Measurements from ENCODE around the gene MYO10.
"Not testable (repeated sequence)": the region's sequence is repeated elsewhere in the genome, so short reads cannot be mapped to it uniquely, and the experiment has no call there.

The MYO10 gene

GRCh38 chr5:16773991-16774390, 162.1 kb downstream of the MYO10 start:
- peak; percentile 63 for DNase-seq

- DNase-seq: no peak
Measured at GRCh38 chr5:16772556-16772955, 163.5 kb downstream of the MYO10 start.

DNA sequence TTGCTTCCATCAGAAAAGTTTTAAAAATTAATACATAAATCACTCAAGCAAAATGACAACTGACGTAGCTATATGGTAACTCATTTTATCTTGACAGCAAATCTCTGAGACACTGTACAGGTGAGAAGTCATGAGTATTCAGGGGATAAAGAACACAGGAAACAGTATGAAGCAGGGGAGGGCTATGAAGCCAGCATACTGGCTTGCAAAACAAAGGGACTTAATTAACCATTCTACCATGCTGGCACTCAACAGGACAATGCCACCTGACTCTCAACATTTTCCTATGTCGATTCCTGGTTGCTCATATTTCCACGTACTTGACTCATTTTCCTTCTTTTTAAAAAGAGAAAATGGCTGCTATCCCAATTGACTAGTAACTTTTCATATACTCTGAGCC, 167.9 kb downstream of the MYO10 start:
- no peak for DNase-seq

- no peak for DNase-seq
Measured at GRCh38 chr5:16763211-16763610, 172.9 kb downstream of the MYO10 start.

DNA sequence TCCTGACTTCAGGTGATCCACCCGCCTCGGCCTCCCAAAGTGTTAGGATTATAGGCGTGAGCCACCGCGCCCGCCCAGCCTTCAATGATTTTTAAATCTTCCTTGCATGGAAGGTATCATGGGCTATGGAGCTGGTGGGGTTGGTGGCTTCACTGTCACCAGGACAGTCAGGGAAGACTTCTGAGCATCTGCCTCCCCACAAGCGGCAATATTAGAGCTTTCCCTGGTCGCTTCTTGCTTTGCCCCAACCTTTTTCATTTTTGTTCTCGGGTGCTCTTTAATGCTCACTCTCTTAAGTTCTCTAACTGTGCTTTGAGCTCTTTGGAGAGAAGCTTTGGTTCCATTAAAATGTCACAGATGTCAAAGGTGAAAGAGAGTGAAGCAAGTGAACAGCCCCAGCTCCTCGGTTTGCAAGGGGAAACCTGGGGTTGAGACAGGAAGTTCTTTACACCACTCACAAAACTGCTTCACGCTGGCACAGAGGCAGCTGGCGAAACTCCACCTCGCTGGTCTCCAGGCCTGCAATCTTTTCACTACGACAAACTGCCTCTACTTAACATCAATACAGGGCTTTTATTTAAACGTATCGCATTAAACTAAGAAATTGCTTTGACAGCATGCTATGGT, 176.8 kb downstream of the MYO10 start:
- no peak for DNase-seq

- no peak for DNase-seq
Measured at GRCh38 chr5:16757989-16758501, 178.0 kb downstream of the MYO10 start.

DNA sequence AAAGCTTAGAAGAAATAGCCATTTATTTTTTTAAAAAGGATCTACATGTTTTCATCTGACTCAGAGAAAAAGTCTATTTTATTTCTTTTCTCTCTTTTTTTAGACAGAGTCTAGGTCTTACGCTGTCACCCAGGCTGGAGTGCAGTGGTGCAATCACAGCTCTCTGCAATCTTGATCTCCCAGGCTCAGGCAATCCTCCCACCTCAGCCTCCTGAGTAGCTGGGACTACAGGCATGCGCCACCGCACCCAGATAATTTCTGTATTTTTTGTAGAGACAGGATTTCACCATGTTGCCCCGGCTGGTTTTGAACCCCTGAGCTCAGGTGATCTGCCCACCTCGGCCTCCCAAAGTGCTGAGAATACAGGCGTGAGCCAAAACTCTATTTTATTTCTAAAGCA, 178.5 kb downstream of the MYO10 start:
- DNase-seq: not testable (repeated sequence)

DNA sequence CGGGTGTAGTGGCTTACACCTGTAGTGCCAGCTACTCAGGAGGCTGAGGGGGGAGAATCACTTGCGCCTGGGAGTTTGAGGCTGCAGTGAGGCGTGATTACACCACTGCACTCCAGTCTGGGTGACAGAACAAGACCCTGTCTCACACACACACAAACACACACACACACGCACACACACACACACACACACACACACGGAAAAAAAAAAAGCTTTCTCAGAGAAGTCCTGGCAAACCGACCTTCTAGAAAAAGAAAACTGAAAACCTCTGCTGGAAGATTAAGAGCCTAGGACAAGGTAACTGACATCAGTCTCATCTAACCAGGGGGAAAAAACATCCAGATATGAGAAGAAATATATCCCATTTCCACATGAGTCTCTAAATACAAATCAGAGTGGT, 178.9 kb downstream of the MYO10 start:
- no peak for DNase-seq

- no peak for DNase-seq
Measured at GRCh38 chr5:16756692-16757091, 179.4 kb downstream of the MYO10 start.

DNA sequence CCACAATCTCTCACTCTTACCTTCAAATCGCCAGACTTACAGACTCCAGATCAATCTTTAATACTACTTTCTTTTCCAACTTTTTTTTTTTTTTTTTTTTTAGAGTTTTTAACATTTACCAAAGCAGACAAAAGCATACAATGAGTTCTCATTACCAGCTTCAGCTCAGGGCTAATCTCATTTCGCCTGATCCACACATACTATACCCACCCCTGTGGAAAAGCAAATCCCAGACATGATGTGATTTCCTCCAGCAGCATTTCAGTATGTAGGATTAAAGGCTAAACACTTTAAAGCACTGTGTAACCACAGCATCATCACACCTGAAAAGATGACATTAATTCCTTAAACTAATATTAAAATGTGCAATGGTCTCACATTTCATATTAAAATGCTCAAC, 180.4 kb downstream of the MYO10 start:
- DNase-seq: no peak

- DNase-seq: no peak
Measured at GRCh38 chr5:16754601-16755000, 181.5 kb downstream of the MYO10 start.

GRCh38 chr5:16754086-16754485, 182.0 kb downstream of the MYO10 start:
- no peak for DNase-seq

DNA sequence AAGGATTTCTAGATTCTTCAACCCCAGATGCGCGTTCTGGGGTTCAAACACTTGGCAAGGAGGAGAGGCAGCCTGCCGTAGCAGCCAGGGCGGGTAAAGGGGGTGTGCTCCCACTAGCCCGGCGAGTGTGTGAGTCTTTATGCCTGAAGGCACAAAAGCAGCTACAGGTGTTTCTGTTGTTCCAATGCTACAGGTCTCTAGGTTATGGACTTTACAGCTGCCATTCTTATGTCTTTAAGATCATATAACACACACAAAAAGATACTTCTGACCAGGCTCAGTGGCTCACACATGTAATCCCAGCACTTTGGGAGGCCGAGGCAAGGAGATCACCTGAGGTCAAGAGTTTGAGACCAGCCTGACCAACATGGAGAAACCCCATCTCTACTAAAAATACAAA, 185.6 kb downstream of the MYO10 start:
- DNase-seq: no peak

DNA sequence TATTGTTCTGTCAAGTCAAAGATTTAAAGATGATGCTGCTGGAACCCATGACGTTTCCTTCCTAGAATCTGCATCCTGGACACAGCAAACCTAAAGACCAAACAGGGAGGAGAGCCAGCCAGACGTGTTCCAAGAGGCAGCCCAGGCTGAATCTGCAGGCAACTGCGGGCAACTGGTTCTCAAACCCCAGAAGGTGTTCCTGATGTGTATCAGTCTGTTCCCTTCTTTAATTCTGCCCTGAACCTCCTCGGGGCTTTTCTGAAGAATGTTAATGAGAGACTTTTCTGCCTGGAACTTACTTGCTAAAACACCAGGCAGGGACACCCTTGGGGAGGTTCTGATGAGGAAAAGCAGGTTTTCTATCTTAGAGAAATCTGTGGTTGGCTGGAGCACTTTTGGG, 186.5 kb downstream of the MYO10 start:
- DNase-seq: no peak

DNA sequence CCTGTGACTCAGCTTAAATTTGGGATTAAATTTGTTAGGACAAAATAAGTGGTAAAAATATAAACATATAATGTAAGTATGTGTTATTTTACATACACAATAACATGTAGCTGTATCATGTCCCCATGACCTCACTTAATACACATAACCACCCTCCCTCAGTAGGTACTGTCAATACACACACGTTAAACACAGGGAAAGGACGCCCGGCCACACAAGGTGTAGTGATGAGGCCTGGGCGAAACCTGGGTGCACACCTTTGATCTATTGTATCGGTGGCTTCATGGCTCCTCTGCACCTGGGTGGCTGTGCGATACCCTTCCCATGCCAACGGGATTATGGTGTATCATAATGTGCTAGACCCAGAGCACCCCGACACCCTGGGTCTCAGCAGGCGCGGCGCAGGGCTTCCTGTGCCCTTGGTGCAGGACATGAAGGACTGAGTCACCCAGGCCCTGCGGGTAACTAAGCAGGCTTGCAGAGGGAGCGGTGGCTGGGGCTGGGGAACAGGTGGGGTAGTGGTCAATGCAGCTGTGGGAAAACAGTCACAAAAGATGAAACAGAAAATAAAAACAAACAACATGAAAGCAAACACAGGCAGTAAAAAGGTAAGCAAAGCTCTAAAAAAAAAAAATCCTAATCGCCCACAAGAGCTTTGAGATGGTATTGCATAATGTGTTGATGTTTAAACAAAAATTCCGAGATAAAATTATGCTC, 191.8 kb downstream of the MYO10 start:
- DNase-seq: no peak

- no peak for DNase-seq
Measured at GRCh38 chr5:16742938-16743337, 193.2 kb downstream of the MYO10 start.

DNA sequence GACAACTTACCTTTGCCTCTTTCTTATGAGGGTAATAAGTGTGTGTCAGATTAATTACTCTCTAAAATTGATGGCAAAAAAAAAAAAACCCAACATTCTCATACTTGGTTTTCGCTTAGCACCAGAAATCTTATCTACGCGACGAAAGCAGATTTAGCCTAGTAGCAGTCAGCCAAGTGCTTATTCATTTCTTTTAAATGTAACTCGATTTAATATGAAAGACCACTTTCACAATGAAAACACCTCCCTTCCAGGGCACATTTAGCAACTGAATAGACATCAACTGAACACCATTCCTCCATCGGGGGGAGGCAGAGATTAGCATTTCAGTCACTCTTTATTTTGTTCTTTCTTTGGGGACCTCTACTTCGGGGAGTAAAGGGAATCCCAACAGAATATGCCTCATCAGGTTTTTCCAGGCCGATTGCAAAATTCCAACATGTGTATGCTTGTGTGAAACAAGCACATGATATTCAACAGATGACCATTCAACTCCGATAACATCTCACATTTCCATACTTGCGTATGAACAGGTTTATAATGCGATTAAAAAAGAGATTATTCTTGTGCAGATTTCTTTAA, 195.2 kb downstream of the MYO10 start:
- DNase-seq: no peak

GRCh38 chr5:16740066-16740810, 195.8 kb downstream of the MYO10 start:
- DNase-seq: no peak

DNA sequence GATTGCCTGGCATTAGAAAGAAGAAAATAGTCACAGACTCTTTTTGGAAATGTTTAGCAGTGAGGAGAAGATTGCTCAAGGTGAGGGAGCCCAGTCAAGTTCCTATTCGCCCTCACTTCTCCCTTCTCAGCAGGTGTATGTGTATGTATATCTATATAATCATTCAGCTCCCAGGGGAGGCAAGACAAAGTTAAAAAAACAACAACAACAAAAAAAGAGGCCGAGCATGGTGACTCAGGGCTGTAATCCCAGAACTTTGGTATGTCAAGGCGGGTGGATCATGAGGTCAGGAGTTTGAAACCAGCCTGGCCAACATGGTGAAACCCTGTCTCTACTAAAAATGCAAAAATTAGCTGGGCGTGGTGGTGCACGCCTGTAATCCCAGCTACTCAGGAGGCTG, 197.7 kb downstream of the MYO10 start:
- not testable (repeated sequence) for DNase-seq

- DNase-seq: no peak
Measured at GRCh38 chr5:16737620-16738364, 198.3 kb downstream of the MYO10 start.

- DNase-seq: no peak
Measured at GRCh38 chr5:16737209-16737608, 198.9 kb downstream of the MYO10 start.

- DNase-seq: peak; percentile 91
Measured at GRCh38 chr5:16736158-16736995, 199.7 kb downstream of the MYO10 start.

All from NCI-H1417 treated with DMSO at 0.1 percent for 48 hours (cell line).